Activated T-cell treated with anti-CD3 and anti-CD28 coated beads, Interleukin-2, amount 50 U/mL, for 72 hours (primary cell): ENCODE measurements around the gene MPV17L. TPM values are rescaled to one million over a fixed set of nuclear protein-coding genes. Genes with fewer than 3 reads are reported as not detected.
A peak's percentile ranks its signal among the peaks of the same experiment; 100 is the strongest.
"Not testable (repeated sequence)": the region's sequence is repeated elsewhere in the genome, so short reads cannot be mapped to it uniquely, and the experiment has no call there.

ENCODE experiments used
- ATAC-seq, 2 donors: fragments of 150-1000 bp; cut with Tn5 transposase; replicated peaks in 1 of 2; 2 replicates each; pipeline ENCODE4 v1.10.0; 2021; ENCODE audit warnings: moderate library complexity in 2 of 2, mild to moderate bottlenecking in 1 of 2
- DNase-seq, 2 donors: peaks; one replicate each; pipeline ENCODE4 v3.0.0; 2021 to 2022; ENCODE audit warnings: mixed read lengths in 1 of 2
- H3K27ac Mint-ChIP-seq: one replicate; pipeline ENCODE4 v1.8.0; 2022; ENCODE audit warnings: mild to moderate bottlenecking, moderate library complexity, mixed read lengths
- H3K27me3 Mint-ChIP-seq: one replicate; pipeline ENCODE4 v1.8.0; 2022; ENCODE audit warnings: low read depth, mixed read lengths
- H3K36me3 Mint-ChIP-seq, 2 donors: one replicate each; pipeline ENCODE4 v1.8.0; 2022; ENCODE audit warnings: mixed read lengths in 2 of 2, mild to moderate bottlenecking in 1 of 2; ENCODE audit not compliant: insufficient read depth in 2 of 2
- H3K4me1 Mint-ChIP-seq: one replicate; pipeline ENCODE4 v1.8.0; 2022; ENCODE audit warnings: low read depth, mixed read lengths
- H3K4me3 Mint-ChIP-seq, 2 donors: one replicate each; pipeline ENCODE4 v1.8.0; 2022; ENCODE audit warnings: mild to moderate bottlenecking in 2 of 2, mixed read lengths in 2 of 2, moderate library complexity in 2 of 2
- H3K9me3 Mint-ChIP-seq, 2 donors: one replicate each; pipeline ENCODE4 v1.8.0; 2022; ENCODE audit warnings: mixed read lengths in 2 of 2
- total RNA-seq, 2 donors: library from RNA; stranded (reverse); gene quantifications; one replicate each; pipeline ENCODE4 v1.2.3, GENCODE V29; 2022

MPV17L gene
- total RNA-seq = under 1 TPM; 0.05 to 0.17 TPM

GRCh38 chr16:15395631-15396508 is at the start of gene MPV17L:
MPV17L (plus strand) TSS chr16:15395754; CDS start chr16:15395898, 144 bp downstream.
- DNase-seq (peak; percentile 2 to 3), ATAC-seq (peak; percentile 29 to 32)
- H3K9me3 Mint-ChIP-seq, H3K27ac Mint-ChIP-seq, H3K36me3 Mint-ChIP-seq, H3K4me1 Mint-ChIP-seq: not testable (repeated sequence)
- H3K27me3 Mint-ChIP-seq = peaks cover 26% of the 10 kb centered on the region
- H3K4me3 Mint-ChIP-seq = peak within 1 kb of the TSS in 1 of 2 donors; percentile 34

GRCh38 chr16:15348721-15349120 is 46.8 kb upstream of the MPV17L start:
- H3K9me3 Mint-ChIP-seq, H3K36me3 Mint-ChIP-seq, H3K4me1 Mint-ChIP-seq, ATAC-seq, H3K27ac Mint-ChIP-seq, H3K27me3 Mint-ChIP-seq, H3K4me3 Mint-ChIP-seq, DNase-seq: not testable (repeated sequence)

GRCh38 chr16:15351251-15351650 is 44.3 kb upstream of the MPV17L start:
- not testable (repeated sequence) for H3K27ac Mint-ChIP-seq, H3K4me1 Mint-ChIP-seq, ATAC-seq, H3K36me3 Mint-ChIP-seq, H3K4me3 Mint-ChIP-seq, H3K9me3 Mint-ChIP-seq, H3K27me3 Mint-ChIP-seq, DNase-seq

- not testable (repeated sequence) for H3K27ac Mint-ChIP-seq, H3K9me3 Mint-ChIP-seq, H3K4me3 Mint-ChIP-seq, DNase-seq, H3K36me3 Mint-ChIP-seq, H3K27me3 Mint-ChIP-seq, ATAC-seq, H3K4me1 Mint-ChIP-seq
Measured at GRCh38 chr16:15351745-15352144, 43.8 kb upstream of the MPV17L start.

GRCh38 chr16:15352852-15353251 is 42.7 kb upstream of the MPV17L start:
- not testable (repeated sequence) for H3K4me3 Mint-ChIP-seq, H3K36me3 Mint-ChIP-seq, H3K9me3 Mint-ChIP-seq, DNase-seq, H3K27ac Mint-ChIP-seq, H3K4me1 Mint-ChIP-seq, ATAC-seq, H3K27me3 Mint-ChIP-seq

GRCh38 chr16:15354846-15355245 is 40.7 kb upstream of the MPV17L start:
- not testable (repeated sequence) for H3K36me3 Mint-ChIP-seq, H3K27me3 Mint-ChIP-seq, H3K4me1 Mint-ChIP-seq, ATAC-seq, DNase-seq, H3K9me3 Mint-ChIP-seq, H3K4me3 Mint-ChIP-seq, H3K27ac Mint-ChIP-seq

- not testable (repeated sequence) for ATAC-seq, H3K4me3 Mint-ChIP-seq, DNase-seq, H3K4me1 Mint-ChIP-seq, H3K36me3 Mint-ChIP-seq, H3K9me3 Mint-ChIP-seq, H3K27ac Mint-ChIP-seq, H3K27me3 Mint-ChIP-seq
Measured at GRCh38 chr16:15357495-15357894, 38.1 kb upstream of the MPV17L start.

- H3K27me3 Mint-ChIP-seq = not testable (repeated sequence)
Measured at GRCh38 chr16:15378194-15378593, 17.4 kb upstream of the MPV17L start, which contains the start of gene NPIPA5. NPIPA5 (minus strand) TSS chr16:15378294; CDS start chr16:15378294, 0 bp downstream.

GRCh38 chr16:15382810-15383209 is 12.7 kb upstream of the MPV17L start:
- not testable (repeated sequence) for H3K27me3 Mint-ChIP-seq, H3K27ac Mint-ChIP-seq, ATAC-seq, H3K4me1 Mint-ChIP-seq, H3K36me3 Mint-ChIP-seq, H3K9me3 Mint-ChIP-seq, H3K4me3 Mint-ChIP-seq, DNase-seq

More at GRCh38 chr16:15378194-15378593, 17.4 kb upstream of the MPV17L start, which contains the start of gene NPIPA5:
- not testable (repeated sequence) for H3K4me1 Mint-ChIP-seq, H3K36me3 Mint-ChIP-seq, H3K27ac Mint-ChIP-seq, ATAC-seq, DNase-seq, H3K9me3 Mint-ChIP-seq, H3K4me3 Mint-ChIP-seq

- not testable (repeated sequence) for H3K4me1 Mint-ChIP-seq, H3K9me3 Mint-ChIP-seq, DNase-seq, ATAC-seq, H3K36me3 Mint-ChIP-seq, H3K4me3 Mint-ChIP-seq, H3K27ac Mint-ChIP-seq
- H3K27me3 Mint-ChIP-seq = peaks cover 16% of the 10 kb centered on the region
Measured at GRCh38 chr16:15388060-15388459, 7.5 kb upstream of the MPV17L start.

GRCh38 chr16:15389916-15390315 is 5.6 kb upstream of the MPV17L start:
- H3K4me3 Mint-ChIP-seq, H3K36me3 Mint-ChIP-seq, H3K27ac Mint-ChIP-seq, ATAC-seq, H3K4me1 Mint-ChIP-seq, H3K9me3 Mint-ChIP-seq, DNase-seq: not testable (repeated sequence)
- H3K27me3 Mint-ChIP-seq = peaks cover 19% of the 10 kb centered on the region

GRCh38 chr16:15393025-15393424 is 2.5 kb upstream of the MPV17L start:
- not testable (repeated sequence) for ATAC-seq, H3K4me1 Mint-ChIP-seq, H3K9me3 Mint-ChIP-seq, DNase-seq, H3K36me3 Mint-ChIP-seq, H3K4me3 Mint-ChIP-seq, H3K27ac Mint-ChIP-seq
- peaks cover 32% of the 10 kb centered on the region for H3K27me3 Mint-ChIP-seq

GRCh38 chr16:15396509-15396829 is 915 bp downstream of the MPV17L start:
- Mint-ChIP-seq H3K27me3 (peaks cover 22% of the 10 kb centered on the region), H3K4me3 (peak overlapping the region in 1 of 2 donors; percentile 2)
- DNase-seq, H3K4me1 Mint-ChIP-seq, H3K9me3 Mint-ChIP-seq, H3K27ac Mint-ChIP-seq, H3K36me3 Mint-ChIP-seq, ATAC-seq: not testable (repeated sequence)
